Adipocyte (in vitro differentiated cells): Measurements from ENCODE around the gene FSTL4.

Source experiments
- DNase-seq: peaks from one replicate; pipeline ENCODE4 v3.0.0-alpha.2; 2015; ENCODE audit warnings: low read depth
- H3K27me3 ChIP-seq: replicated peaks from 2 replicates; pipeline ENCODE4 v1.7.0; 2013; ENCODE audit warnings: mild to moderate bottlenecking, low read length, moderate library complexity; ENCODE audit not compliant: control insufficient read depth, insufficient read depth
- H3K36me3 ChIP-seq: 2 replicates; pipeline ENCODE4 v1.7.0; 2013; ENCODE audit warnings: low read length, mild to moderate bottlenecking, moderate library complexity; ENCODE audit not compliant: control insufficient read depth, insufficient read depth, severe bottlenecking
- H3K4me1 ChIP-seq: 2 replicates; pipeline ENCODE4 v1.7.0; 2013; ENCODE audit warnings: mild to moderate bottlenecking, low read length, moderate library complexity; ENCODE audit not compliant: control insufficient read depth, insufficient read depth
- H3K4me3 ChIP-seq: 2 replicates; pipeline ENCODE4 v1.7.0; 2013; ENCODE audit warnings: mild to moderate bottlenecking, low read length, moderate library complexity
- H3K9ac ChIP-seq: 2 replicates; pipeline ENCODE4 v1.7.0; 2013; ENCODE audit warnings: mild to moderate bottlenecking, low read length, moderate library complexity
- H3K9me3 ChIP-seq: 2 replicates; pipeline ENCODE4 v1.7.0; 2013; ENCODE audit warnings: mild to moderate bottlenecking, low read length, moderate library complexity; ENCODE audit not compliant: control insufficient read depth

Gene FSTL4

GRCh38 chr5:133405275-133406034 is 206.9 kb downstream of the FSTL4 start:
- Histone ChIP-seq H3K9me3 (no peaks in the 10 kb centered on the region), H3K4me1 (no peaks in the 10 kb centered on the region), H3K9ac (no peak overlapping the region), H3K27me3 (peaks cover 33% of the 10 kb centered on the region), H3K4me3 (no peak overlapping the region), H3K36me3 (no peaks in the 10 kb centered on the region)
- no peak for DNase-seq

GRCh38 chr5:133404724-133405123 is 207.6 kb downstream of the FSTL4 start:
- Histone ChIP-seq H3K27me3 (peaks cover 35% of the 10 kb centered on the region), H3K9ac (no peak overlapping the region), H3K9me3 (no peaks in the 10 kb centered on the region), H3K4me1 (no peaks in the 10 kb centered on the region), H3K4me3 (no peak overlapping the region), H3K36me3 (no peaks in the 10 kb centered on the region)
- DNase-seq = no peak

DNA sequence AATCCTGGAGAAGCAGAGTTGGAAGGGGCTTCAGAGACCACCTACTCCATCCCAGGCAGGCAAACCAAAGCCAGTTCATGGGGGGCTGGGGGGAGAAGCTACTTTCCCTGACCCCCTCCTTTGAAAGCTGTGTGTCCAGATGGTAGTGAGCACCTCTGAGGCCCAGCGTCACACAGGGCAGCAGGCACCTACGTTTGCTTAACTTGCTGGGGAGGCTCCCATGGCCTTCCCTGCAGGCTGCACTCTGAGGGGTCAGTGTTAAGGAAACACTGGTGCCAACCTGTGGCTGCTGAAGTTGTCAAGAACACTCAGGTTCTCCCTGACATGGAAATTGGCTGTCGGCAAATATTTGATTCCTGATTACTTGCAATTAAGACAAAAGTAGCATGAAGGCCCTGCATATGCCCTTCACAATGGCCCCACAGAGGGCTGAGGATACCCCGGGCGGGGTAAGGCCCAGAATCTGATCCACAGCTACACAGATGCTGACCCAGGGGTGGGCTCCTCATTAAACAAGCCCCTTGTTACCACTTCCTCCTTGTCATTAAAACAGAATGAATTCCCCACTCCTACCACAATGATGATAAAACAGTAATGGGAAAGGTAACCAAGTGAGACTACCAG is 208.5 kb downstream of the FSTL4 start:
- Histone ChIP-seq H3K27me3 (peaks cover 34% of the 10 kb centered on the region), H3K9me3 (no peaks in the 10 kb centered on the region), H3K9ac (no peak overlapping the region), H3K4me3 (no peak overlapping the region), H3K4me1 (no peaks in the 10 kb centered on the region), H3K36me3 (no peaks in the 10 kb centered on the region)
- no peak for DNase-seq

- peaks cover 43% of the 10 kb centered on the region for H3K27me3 ChIP-seq
- H3K4me1 ChIP-seq = no peaks in the 10 kb centered on the region
- no peak overlapping the region for H3K4me3 ChIP-seq
- H3K36me3 ChIP-seq = no peaks in the 10 kb centered on the region
- no peak for DNase-seq
- H3K9ac ChIP-seq = no peak overlapping the region
- H3K9me3 ChIP-seq = no peaks in the 10 kb centered on the region
Observed at GRCh38 chr5:133402775-133403174, 209.6 kb downstream of the FSTL4 start.

GRCh38 chr5:133401731-133402347 is 210.5 kb downstream of the FSTL4 start:
- DNase-seq = no peak
- H3K9me3 ChIP-seq = no peaks in the 10 kb centered on the region
- no peaks in the 10 kb centered on the region for H3K36me3 ChIP-seq
- no peaks in the 10 kb centered on the region for H3K4me1 ChIP-seq
- H3K4me3 ChIP-seq = no peak overlapping the region
- peaks cover 41% of the 10 kb centered on the region for H3K27me3 ChIP-seq
- H3K9ac ChIP-seq = no peak overlapping the region

- no peaks in the 10 kb centered on the region for H3K4me1 ChIP-seq
- H3K9ac ChIP-seq = no peak overlapping the region
- H3K36me3 ChIP-seq = no peaks in the 10 kb centered on the region
- DNase-seq = no peak
- no peaks in the 10 kb centered on the region for H3K9me3 ChIP-seq
- H3K4me3 ChIP-seq = no peak overlapping the region
- H3K27me3 ChIP-seq = peaks cover 38% of the 10 kb centered on the region
Observed at GRCh38 chr5:133400831-133401351, 211.4 kb downstream of the FSTL4 start.

- Histone ChIP-seq H3K9ac (no peak overlapping the region), H3K9me3 (no peaks in the 10 kb centered on the region), H3K36me3 (no peaks in the 10 kb centered on the region), H3K27me3 (peaks cover 38% of the 10 kb centered on the region), H3K4me1 (no peaks in the 10 kb centered on the region), H3K4me3 (no peak overlapping the region)
- DNase-seq = no peak
Observed at GRCh38 chr5:133400120-133400519, 212.2 kb downstream of the FSTL4 start.

DNA sequence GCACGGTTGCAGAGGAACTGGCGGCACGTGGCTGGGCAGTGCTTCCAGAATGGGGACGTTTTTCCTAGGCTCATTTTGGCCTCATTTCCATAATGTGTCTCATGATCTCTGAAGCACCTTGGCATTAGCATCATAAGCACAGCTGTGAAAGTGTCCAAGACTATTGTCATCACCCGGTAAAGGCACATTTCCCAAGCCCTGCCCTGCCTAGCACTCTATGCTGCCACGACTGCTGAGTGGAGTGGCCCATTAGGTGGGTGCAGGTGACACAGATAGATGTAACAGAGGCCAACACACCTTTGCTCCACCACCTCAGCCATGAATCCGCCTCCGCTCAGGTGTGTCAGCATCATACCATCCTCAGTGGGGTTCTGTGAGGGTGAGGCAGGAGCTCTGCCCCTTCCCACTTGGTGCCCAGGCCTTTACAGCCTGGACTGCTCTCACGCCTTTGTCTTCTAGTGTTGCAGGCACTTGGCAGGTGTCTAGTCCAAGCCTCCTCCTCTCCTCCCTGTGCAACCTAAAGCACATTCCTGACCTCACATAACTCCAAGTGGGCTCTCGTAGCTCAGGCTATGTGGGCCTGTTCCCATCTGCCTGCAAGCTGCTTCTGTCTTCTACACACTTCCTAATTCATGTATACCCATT is 213.0 kb downstream of the FSTL4 start:
- DNase-seq = no peak
- Histone ChIP-seq H3K36me3 (no peaks in the 10 kb centered on the region), H3K4me1 (no peaks in the 10 kb centered on the region)

GRCh38 chr5:133398646-133399101 is 213.7 kb downstream of the FSTL4 start:
- Histone ChIP-seq H3K9ac (no peak overlapping the region), H3K27me3 (peaks cover 34% of the 10 kb centered on the region), H3K4me3 (no peak overlapping the region), H3K9me3 (no peaks in the 10 kb centered on the region), H3K4me1 (no peaks in the 10 kb centered on the region), H3K36me3 (no peaks in the 10 kb centered on the region)
- no peak for DNase-seq

More for the DNA sequence above, 213.0 kb downstream of the FSTL4 start:
- peaks cover 38% of the 10 kb centered on the region for H3K27me3 ChIP-seq
- no peaks in the 10 kb centered on the region for H3K9me3 ChIP-seq
- H3K9ac ChIP-seq = no peak overlapping the region
- no peak overlapping the region for H3K4me3 ChIP-seq

DNA sequence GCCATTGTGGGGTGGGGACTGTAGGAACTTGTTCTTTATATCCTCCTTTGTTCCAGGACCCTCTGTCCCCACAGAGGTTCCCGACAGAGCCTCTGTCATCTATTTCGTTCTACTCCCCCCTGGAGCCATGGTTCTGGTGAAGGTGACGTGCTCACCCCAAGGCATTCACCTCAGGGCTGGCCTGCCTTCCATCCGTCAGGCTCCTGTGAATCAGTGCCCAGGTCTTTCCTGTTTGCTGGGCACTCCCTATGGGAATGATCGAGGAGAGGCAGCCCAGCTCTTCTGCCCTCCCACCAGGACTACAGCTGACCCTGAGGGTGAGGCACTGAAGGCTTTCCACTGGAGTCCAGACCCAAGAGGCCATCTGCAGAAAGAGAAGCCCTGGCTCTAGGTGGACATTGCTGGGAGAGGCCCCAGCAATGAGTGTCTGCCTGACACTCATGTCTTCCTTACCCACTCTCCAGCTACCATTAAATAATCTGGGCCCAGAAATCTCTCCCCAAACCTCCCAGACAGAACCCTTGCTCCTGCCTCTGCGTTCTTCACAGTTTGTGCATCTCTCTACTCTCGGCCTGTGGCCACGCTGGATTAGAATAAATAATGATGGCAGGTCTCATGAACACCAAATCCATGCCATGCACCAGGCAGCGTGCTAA is 214.2 kb downstream of the FSTL4 start:
- H3K27me3 ChIP-seq = peaks cover 35% of the 10 kb centered on the region
- H3K9me3 ChIP-seq = no peaks in the 10 kb centered on the region
- H3K36me3 ChIP-seq = no peaks in the 10 kb centered on the region
- DNase-seq = no peak
- H3K4me3 ChIP-seq = no peak overlapping the region
- no peaks in the 10 kb centered on the region for H3K4me1 ChIP-seq
- H3K9ac ChIP-seq = no peak overlapping the region
